ENCODE measurements around the gene DLG2. TPM values are rescaled to one million over a fixed set of nuclear protein-coding genes. Genes with fewer than 3 reads are reported as not detected.

Gene DLG2
- total RNA-seq, 4 donors from 2014 or later, result 37.9 to 71.5 (median 44.9) TPM

GRCh38 chr11:83785942-83786341 is 1841.2 kb downstream of the DLG2 start:
- H3K9me3 ChIP-seq, result no peaks in the 10 kb centered on the region
- H3K4me1 ChIP-seq, result no peaks in the 10 kb centered on the region
- DNase-seq (ENCODE audit: low spot score in 2 of 2), result no peak
- H3K4me3 ChIP-seq, result no peak overlapping the region
- TF ChIP-seq, protein P1, sequence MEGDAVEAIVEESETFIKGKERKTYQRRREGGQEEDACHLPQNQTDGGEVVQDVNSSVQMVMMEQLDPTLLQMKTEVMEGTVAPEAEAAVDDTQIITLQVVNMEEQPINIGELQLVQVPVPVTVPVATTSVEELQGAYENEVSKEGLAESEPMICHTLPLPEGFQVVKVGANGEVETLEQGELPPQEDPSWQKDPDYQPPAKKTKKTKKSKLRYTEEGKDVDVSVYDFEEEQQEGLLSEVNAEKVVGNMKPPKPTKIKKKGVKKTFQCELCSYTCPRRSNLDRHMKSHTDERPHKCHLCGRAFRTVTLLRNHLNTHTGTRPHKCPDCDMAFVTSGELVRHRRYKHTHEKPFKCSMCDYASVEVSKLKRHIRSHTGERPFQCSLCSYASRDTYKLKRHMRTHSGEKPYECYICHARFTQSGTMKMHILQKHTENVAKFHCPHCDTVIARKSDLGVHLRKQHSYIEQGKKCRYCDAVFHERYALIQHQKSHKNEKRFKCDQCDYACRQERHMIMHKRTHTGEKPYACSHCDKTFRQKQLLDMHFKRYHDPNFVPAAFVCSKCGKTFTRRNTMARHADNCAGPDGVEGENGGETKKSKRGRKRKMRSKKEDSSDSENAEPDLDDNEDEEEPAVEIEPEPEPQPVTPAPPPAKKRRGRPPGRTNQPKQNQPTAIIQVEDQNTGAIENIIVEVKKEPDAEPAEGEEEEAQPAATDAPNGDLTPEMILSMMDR (IDR thresholded peaks at IDR 0.05), result no peak
- TF ChIP-seq POLR2A (IDR thresholded peaks at IDR 0.05) (no peak), EP300 (IDR thresholded peaks at IDR 0.05) (no peak), POLR2AphosphoS5 (IDR thresholded peaks at IDR 0.05) (no peak)
- 91% methylated on average over 2 of the region's 2 CpGs for WGBS
- H3K27ac ChIP-seq, result no peak overlapping the region
- no peaks in the 10 kb centered on the region for H3K27me3 ChIP-seq
- H3K36me3 ChIP-seq, result no peaks in the 10 kb centered on the region

GRCh38 chr11:83784419-83784818 is 1842.7 kb downstream of the DLG2 start:
- no peaks in the 10 kb centered on the region for H3K9me3 ChIP-seq
- no peak overlapping the region for H3K4me3 ChIP-seq
- no peak for DNase-seq (ENCODE audit: low spot score in 2 of 2)
- WGBS, result 88% methylated on average over 1 of the region's 1 CpG
- TF ChIP-seq, protein P1 (IDR thresholded peaks at IDR 0.05), result no peak
- TF ChIP-seq POLR2A (IDR thresholded peaks at IDR 0.05) (no peak), EP300 (IDR thresholded peaks at IDR 0.05) (no peak), POLR2AphosphoS5 (IDR thresholded peaks at IDR 0.05) (no peak)
- no peaks in the 10 kb centered on the region for H3K27me3 ChIP-seq
- H3K27ac ChIP-seq, result no peak overlapping the region
- H3K4me1 ChIP-seq, result no peaks in the 10 kb centered on the region
- H3K36me3 ChIP-seq, result no peaks in the 10 kb centered on the region

DNA sequence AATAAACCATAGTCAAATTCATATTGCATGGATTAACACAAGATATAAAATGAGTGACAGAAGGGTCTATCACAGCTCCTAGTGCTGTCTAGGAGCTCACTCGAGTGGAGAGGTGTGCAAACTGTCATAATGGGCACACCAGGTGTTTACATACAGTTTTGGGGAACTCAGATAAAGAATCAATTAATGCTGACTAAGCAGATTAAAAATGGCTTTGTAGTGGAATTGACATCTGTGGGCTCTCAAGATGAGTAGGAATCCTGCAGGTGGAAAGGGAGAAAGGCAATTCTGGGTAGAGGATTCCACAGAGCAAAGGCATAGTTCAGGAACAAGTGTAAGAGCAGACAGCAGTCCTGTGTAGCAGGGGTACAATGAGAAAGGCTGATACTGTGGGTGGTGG is 1844.8 kb downstream of the DLG2 start:
- TF ChIP-seq POLR2AphosphoS5 (IDR thresholded peaks at IDR 0.05) (no peak), EP300 (IDR thresholded peaks at IDR 0.05) (no peak), POLR2A (IDR thresholded peaks at IDR 0.05) (no peak)
- TF ChIP-seq, protein P1 (IDR thresholded peaks at IDR 0.05), result no peak
- H3K27me3 ChIP-seq, result no peaks in the 10 kb centered on the region
- 72% methylated on average over 1 of the region's 1 CpG for WGBS
- no peak overlapping the region for H3K4me3 ChIP-seq
- no peaks in the 10 kb centered on the region for H3K4me1 ChIP-seq
- DNase-seq (ENCODE audit: low spot score in 2 of 2), result no peak
- H3K27ac ChIP-seq, result no peak overlapping the region
- H3K36me3 ChIP-seq, result no peaks in the 10 kb centered on the region
- H3K9me3 ChIP-seq, result no peaks in the 10 kb centered on the region

DNA sequence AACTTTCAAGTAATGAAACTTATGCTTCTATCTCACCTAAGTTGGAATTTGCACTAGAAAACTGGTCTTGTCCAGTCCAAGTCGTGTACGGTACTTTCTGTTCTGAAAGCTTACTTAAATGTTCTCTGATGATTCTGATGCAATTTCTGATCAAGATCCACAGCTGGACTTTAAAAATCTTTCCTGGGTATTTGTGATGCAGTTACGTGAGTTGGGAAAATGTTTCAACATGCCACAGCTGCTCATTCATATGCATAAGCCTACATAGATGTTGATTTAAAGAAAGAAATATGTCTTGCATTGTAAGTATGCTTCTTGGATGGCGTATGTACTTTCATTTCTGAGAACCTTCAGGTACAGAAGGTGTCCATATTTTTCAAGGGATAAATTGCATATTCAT is 1847.3 kb downstream of the DLG2 start:
- H3K4me1 ChIP-seq, result no peaks in the 10 kb centered on the region

DNA sequence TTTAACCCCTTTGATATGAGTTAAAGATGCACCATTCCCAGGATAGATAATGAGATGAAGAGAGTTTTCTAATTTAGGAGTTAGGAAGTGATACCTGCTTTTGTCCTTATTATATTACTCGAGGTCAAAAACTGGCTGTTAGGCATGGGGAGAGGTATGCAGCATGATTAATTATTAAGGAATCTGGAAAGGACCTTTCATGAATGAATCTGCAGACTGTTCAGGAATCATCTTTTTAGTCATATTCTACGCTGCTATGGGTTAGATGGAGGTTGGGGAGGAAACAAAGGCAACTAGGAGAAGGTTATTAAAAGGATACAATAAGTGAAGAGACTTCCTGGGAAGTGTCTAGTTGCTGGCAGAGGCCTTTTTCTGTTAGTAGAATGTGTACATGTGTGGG is 1848.5 kb downstream of the DLG2 start:
- 49% methylated on average over 2 of the region's 2 CpGs for WGBS
- H3K36me3 ChIP-seq, result no peaks in the 10 kb centered on the region
- DNase-seq (ENCODE audit: low spot score in 2 of 2), result no peak

More for the DNA sequence above, 1847.3 kb downstream of the DLG2 start:
- H3K27ac ChIP-seq, result no peak overlapping the region
- H3K9me3 ChIP-seq, result no peaks in the 10 kb centered on the region
- TF ChIP-seq POLR2A (IDR thresholded peaks at IDR 0.05) (no peak), EP300 (IDR thresholded peaks at IDR 0.05) (no peak), POLR2AphosphoS5 (IDR thresholded peaks at IDR 0.05) (no peak)
- TF ChIP-seq, protein P1 (IDR thresholded peaks at IDR 0.05), result no peak
- DNase-seq (ENCODE audit: low spot score in 2 of 2), result no peak
- 50% methylated on average over 4 of the region's 4 CpGs for WGBS
- no peaks in the 10 kb centered on the region for H3K36me3 ChIP-seq
- H3K4me3 ChIP-seq, result no peak overlapping the region
- no peaks in the 10 kb centered on the region for H3K27me3 ChIP-seq

More for the DNA sequence above, 1848.5 kb downstream of the DLG2 start:
- H3K27me3 ChIP-seq, result no peaks in the 10 kb centered on the region
- H3K27ac ChIP-seq, result no peak overlapping the region
- H3K9me3 ChIP-seq, result no peaks in the 10 kb centered on the region
- no peak overlapping the region for H3K4me3 ChIP-seq
- TF ChIP-seq EP300 (IDR thresholded peaks at IDR 0.05) (no peak), POLR2A (IDR thresholded peaks at IDR 0.05) (no peak), POLR2AphosphoS5 (IDR thresholded peaks at IDR 0.05) (no peak)
- TF ChIP-seq, protein P1 (IDR thresholded peaks at IDR 0.05), result no peak
- no peaks in the 10 kb centered on the region for H3K4me1 ChIP-seq

Data from suprapubic skin (tissue), 4 donors.